ENCODE data around the gene PIGX. TPM values are rescaled to one million over a fixed set of nuclear protein-coding genes. Genes with fewer than 3 reads are reported as not detected.

The PIGX gene
- total RNA-seq, 1 experiment from 2014 or later = 32.7 TPM

GRCh38 chr3:196754091-196754981 lies 42.2 kb downstream of the PIGX start:
- peaks cover 5% of the 10 kb centered on the region for H3K36me3 ChIP-seq
- no peak overlapping the region for H3K4me3 ChIP-seq
- peaks cover 4% of the 10 kb centered on the region; the same call in 1 of the 2 replicates for H3K4me1 ChIP-seq (replicated peaks)
- H3K9me3 ChIP-seq (replicated peaks) = no peaks in the 10 kb centered on the region
- no peak for DNase-seq (ENCODE audit: low read depth in 1 of 2, low spot score in 2 of 2)
- no peak overlapping the region for H3K27ac ChIP-seq
- H3K27me3 ChIP-seq (replicated peaks) = no peaks in the 10 kb centered on the region

GRCh38 chr3:196756732-196757131 lies 44.6 kb downstream of the PIGX start:
- DNase-seq (ENCODE audit: low read depth in 1 of 2, low spot score in 2 of 2) = no peak
- H3K27me3 ChIP-seq (replicated peaks) = no peaks in the 10 kb centered on the region
- no peak overlapping the region for H3K4me3 ChIP-seq
- no peaks in the 10 kb centered on the region for H3K36me3 ChIP-seq
- no peak overlapping the region for H3K27ac ChIP-seq
- H3K9me3 ChIP-seq (replicated peaks) = no peaks in the 10 kb centered on the region
- H3K4me1 ChIP-seq (replicated peaks) = peaks cover 4% of the 10 kb centered on the region; the same call in 1 of the 2 replicates

- Histone ChIP-seq H3K27me3 (replicated peaks) (no peaks in the 10 kb centered on the region), H3K4me3 (no peak overlapping the region), H3K27ac (no peak overlapping the region), H3K9me3 (replicated peaks) (no peaks in the 10 kb centered on the region), H3K36me3 (no peaks in the 10 kb centered on the region), H3K4me1 (replicated peaks) (peaks cover 4% of the 10 kb centered on the region; the same call in 1 of the 2 replicates)
- peak in 1 of 2 experiments; percentile 24 for DNase-seq (ENCODE audit: low read depth in 1 of 2, low spot score in 2 of 2)
These were observed 45.9 kb downstream of the PIGX start for GRCh38 chr3:196757876-196758739.

GRCh38 chr3:196763179-196763578 lies 51.0 kb downstream of the PIGX start:
- Histone ChIP-seq H3K9me3 (replicated peaks) (no peaks in the 10 kb centered on the region), H3K27me3 (replicated peaks) (no peaks in the 10 kb centered on the region), H3K27ac (no peak overlapping the region), H3K36me3 (no peaks in the 10 kb centered on the region; the same call in 1 of the 2 replicates), H3K4me3 (no peak overlapping the region), H3K4me1 (replicated peaks) (no peaks in the 10 kb centered on the region)
- no peak for DNase-seq (ENCODE audit: low read depth in 1 of 2, low spot score in 2 of 2)

- no peak for DNase-seq (ENCODE audit: low read depth in 1 of 2, low spot score in 2 of 2)
- Histone ChIP-seq H3K4me1 (replicated peaks) (no peaks in the 10 kb centered on the region), H3K4me3 (no peak overlapping the region), H3K36me3 (no peaks in the 10 kb centered on the region; the same call in 1 of the 2 replicates), H3K27me3 (replicated peaks) (no peaks in the 10 kb centered on the region), H3K27ac (no peak overlapping the region), H3K9me3 (replicated peaks) (no peaks in the 10 kb centered on the region)
These were observed 53.3 kb downstream of the PIGX start for GRCh38 chr3:196765454-196765853.

GRCh38 chr3:196771067-196771466 lies 58.9 kb downstream of the PIGX start:
- no peaks in the 10 kb centered on the region for H3K9me3 ChIP-seq (replicated peaks)
- H3K27ac ChIP-seq = no peak overlapping the region
- H3K4me3 ChIP-seq = no peak overlapping the region
- no peaks in the 10 kb centered on the region; the same call in 1 of the 2 replicates for H3K36me3 ChIP-seq
- no peaks in the 10 kb centered on the region for H3K4me1 ChIP-seq (replicated peaks)
- H3K27me3 ChIP-seq (replicated peaks) = no peaks in the 10 kb centered on the region
- DNase-seq (ENCODE audit: low read depth in 1 of 2, low spot score in 2 of 2) = no peak

GRCh38 chr3:196772102-196772501 lies 59.9 kb downstream of the PIGX start:
- Histone ChIP-seq H3K27me3 (replicated peaks) (no peaks in the 10 kb centered on the region), H3K9me3 (replicated peaks) (no peaks in the 10 kb centered on the region)

GRCh38 chr3:196772897-196773296 lies 60.7 kb downstream of the PIGX start:
- Histone ChIP-seq H3K27ac (no peak overlapping the region), H3K4me3 (no peak overlapping the region), H3K27me3 (replicated peaks) (no peaks in the 10 kb centered on the region), H3K4me1 (replicated peaks) (no peaks in the 10 kb centered on the region), H3K9me3 (replicated peaks) (no peaks in the 10 kb centered on the region), H3K36me3 (no peaks in the 10 kb centered on the region; the same call in 1 of the 2 replicates)
- no peak for DNase-seq (ENCODE audit: low read depth in 1 of 2, low spot score in 2 of 2)

More at GRCh38 chr3:196772102-196772501, 59.9 kb downstream of the PIGX start:
- Histone ChIP-seq H3K4me1 (replicated peaks) (no peaks in the 10 kb centered on the region), H3K4me3 (no peak overlapping the region), H3K27ac (no peak overlapping the region), H3K36me3 (no peaks in the 10 kb centered on the region; the same call in 1 of the 2 replicates)
- no peak for DNase-seq (ENCODE audit: low read depth in 1 of 2, low spot score in 2 of 2)

GRCh38 chr3:196774191-196774820 lies 62.1 kb downstream of the PIGX start:
- no peaks in the 10 kb centered on the region for H3K9me3 ChIP-seq (replicated peaks)
- H3K36me3 ChIP-seq = no peaks in the 10 kb centered on the region
- no peak overlapping the region for H3K4me3 ChIP-seq
- H3K27me3 ChIP-seq (replicated peaks) = no peaks in the 10 kb centered on the region
- no peak overlapping the region for H3K27ac ChIP-seq
- no peak for DNase-seq (ENCODE audit: low read depth in 1 of 2, low spot score in 2 of 2)
- peaks cover 9% of the 10 kb centered on the region for H3K4me1 ChIP-seq (replicated peaks)

- DNase-seq (ENCODE audit: low read depth in 1 of 2, low spot score in 2 of 2) = no peak
These were observed 62.8 kb downstream of the PIGX start for GRCh38 chr3:196774848-196775422.

GRCh38 chr3:196775938-196776337 lies 63.8 kb downstream of the PIGX start:
- H3K4me1 ChIP-seq (replicated peaks) = peaks cover 10% of the 10 kb centered on the region
- no peak overlapping the region for H3K4me3 ChIP-seq

More at GRCh38 chr3:196774848-196775422, 62.8 kb downstream of the PIGX start:
- H3K36me3 ChIP-seq = peaks cover 2% of the 10 kb centered on the region; the same call in 1 of the 2 replicates
- H3K4me3 ChIP-seq = no peak overlapping the region
- H3K27ac ChIP-seq = no peak overlapping the region
- no peaks in the 10 kb centered on the region; the same call in 1 of the 2 replicates for H3K9me3 ChIP-seq (replicated peaks)
- H3K27me3 ChIP-seq (replicated peaks) = no peaks in the 10 kb centered on the region
- H3K4me1 ChIP-seq (replicated peaks) = peaks cover 10% of the 10 kb centered on the region

GRCh38 chr3:196777836-196778235 lies 65.7 kb downstream of the PIGX start:
- Histone ChIP-seq H3K27ac (no peak overlapping the region), H3K27me3 (replicated peaks) (no peaks in the 10 kb centered on the region), H3K4me3 (no peak overlapping the region), H3K4me1 (replicated peaks) (peaks cover 10% of the 10 kb centered on the region), H3K36me3 (peaks cover 4% of the 10 kb centered on the region; the same call in 1 of the 2 replicates), H3K9me3 (replicated peaks) (peaks cover 5% of the 10 kb centered on the region; the same call in 1 of the 2 replicates)
- DNase-seq (ENCODE audit: low read depth in 1 of 2, low spot score in 2 of 2) = no peak

More at GRCh38 chr3:196775938-196776337, 63.8 kb downstream of the PIGX start:
- Histone ChIP-seq H3K27ac (no peak overlapping the region), H3K27me3 (replicated peaks) (no peaks in the 10 kb centered on the region), H3K9me3 (replicated peaks) (peaks cover 5% of the 10 kb centered on the region; the same call in 1 of the 2 replicates), H3K36me3 (peaks cover 4% of the 10 kb centered on the region; the same call in 1 of the 2 replicates)
- no peak for DNase-seq (ENCODE audit: low read depth in 1 of 2, low spot score in 2 of 2)

- no peaks in the 10 kb centered on the region for H3K27me3 ChIP-seq (replicated peaks)
- peaks cover 10% of the 10 kb centered on the region for H3K4me1 ChIP-seq (replicated peaks)
- DNase-seq (ENCODE audit: low read depth in 1 of 2, low spot score in 2 of 2) = peak in 1 of 2 experiments; percentile 12
- H3K36me3 ChIP-seq = peaks cover 7% of the 10 kb centered on the region; the same call in 1 of the 2 replicates
- H3K9me3 ChIP-seq (replicated peaks) = peaks cover 5% of the 10 kb centered on the region; the same call in 1 of the 2 replicates
- H3K4me3 ChIP-seq = no peak overlapping the region
- H3K27ac ChIP-seq = no peak overlapping the region
These were observed 66.6 kb downstream of the PIGX start for GRCh38 chr3:196778755-196779154.

All from SJSA1 (cell line).